MV-4-11 (cell line): Measurements from ENCODE around the gene CCDC137.
"Not testable (repeated sequence)": the region's sequence is repeated elsewhere in the genome, so short reads cannot be mapped to it uniquely, and the experiment has no call there.

Source experiments
- DNase-seq: peaks from one replicate; lab custom pipeline; 2025; lab: John Stamatoyannopoulos, UW

Gene CCDC137, protein sequence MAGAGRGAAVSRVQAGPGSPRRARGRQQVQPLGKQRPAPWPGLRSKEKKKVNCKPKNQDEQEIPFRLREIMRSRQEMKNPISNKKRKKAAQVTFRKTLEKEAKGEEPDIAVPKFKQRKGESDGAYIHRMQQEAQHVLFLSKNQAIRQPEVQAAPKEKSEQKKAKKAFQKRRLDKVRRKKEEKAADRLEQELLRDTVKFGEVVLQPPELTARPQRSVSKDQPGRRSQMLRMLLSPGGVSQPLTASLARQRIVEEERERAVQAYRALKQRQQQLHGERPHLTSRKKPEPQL

DNA sequence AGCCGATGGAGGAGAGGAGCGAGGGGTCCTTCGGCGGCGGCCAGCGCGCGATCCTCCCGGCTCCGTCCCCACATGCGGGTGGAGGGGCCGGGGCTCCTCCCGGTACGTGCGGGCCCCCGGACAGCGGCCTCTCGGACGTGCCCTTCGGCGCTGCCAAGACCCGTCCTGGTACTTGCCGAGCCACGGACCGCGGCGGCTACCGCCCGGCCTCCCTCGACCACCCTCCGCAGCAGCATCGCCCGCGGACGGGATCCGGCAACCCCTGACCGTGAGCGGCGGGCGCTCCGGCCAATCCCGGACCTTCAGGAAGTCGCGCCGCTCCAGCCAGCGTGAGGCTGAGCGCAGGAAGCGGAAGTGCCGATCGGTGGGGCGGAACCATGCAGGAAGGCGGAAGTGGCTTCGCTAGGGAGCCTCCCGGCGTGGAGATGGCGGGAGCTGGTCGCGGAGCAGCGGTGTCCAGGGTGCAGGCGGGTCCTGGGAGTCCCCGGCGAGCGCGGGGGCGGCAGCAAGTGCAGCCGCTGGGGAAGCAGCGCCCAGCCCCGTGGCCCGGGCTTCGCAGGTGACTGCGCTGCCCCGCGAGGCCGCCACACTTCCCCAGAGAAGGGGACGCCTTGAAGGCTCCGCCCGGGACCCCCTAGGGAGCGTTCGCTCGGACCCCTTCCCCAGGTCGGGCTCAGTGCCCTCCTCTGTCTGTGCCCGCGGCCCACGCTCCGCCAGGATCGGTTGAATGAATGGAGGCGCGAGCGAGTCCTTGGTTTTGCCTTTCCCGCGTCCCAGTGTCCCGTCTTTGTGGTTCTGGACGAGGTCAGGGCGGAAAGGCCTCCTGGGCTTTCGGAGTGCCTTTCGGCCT lies at the start of gene CCDC137, which contains the start of gene OXLD1:
Gene CCDC137, plus strand, starts transcription at position 396 of the 850 bp plus-strand sequence. Its CDS starts 30 bp downstream, at position 426.
Gene OXLD1, minus strand, starts transcription at position 264 of the 850 bp plus-strand sequence. Its CDS starts 28 bp downstream, at position 236.
- peak; percentile 94 for DNase-seq

- no peak for DNase-seq
Measured at GRCh38 chr17:81616877-81617276, 49.7 kb upstream of the CCDC137 start.

- DNase-seq, result not testable (repeated sequence)
Measured at GRCh38 chr17:81618307-81618706, 48.2 kb upstream of the CCDC137 start.

GRCh38 chr17:81621494-81622130 lies 44.9 kb upstream of the CCDC137 start:
- DNase-seq, result no peak

DNA sequence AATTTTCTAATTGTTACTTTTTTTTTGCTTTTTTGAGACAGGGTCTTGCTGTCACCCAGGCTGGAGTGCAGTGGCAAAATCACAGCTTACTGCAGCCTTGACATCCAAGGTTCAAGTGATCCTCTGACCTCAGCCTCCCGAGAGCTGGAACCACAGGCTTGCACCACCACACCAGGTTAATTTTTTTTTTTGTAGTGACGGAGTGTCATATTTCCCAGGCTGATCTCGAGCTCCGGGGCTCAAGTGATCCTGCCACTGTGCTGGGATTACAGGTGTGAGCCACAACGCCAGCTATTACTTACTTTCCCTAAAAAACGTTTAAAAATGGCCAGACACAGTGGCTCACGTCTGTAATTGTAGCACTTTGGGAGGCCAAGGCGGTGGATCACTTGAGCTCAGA lies 36.3 kb upstream of the CCDC137 start:
- no peak for DNase-seq

- DNase-seq, result peak; percentile 38
Measured at GRCh38 chr17:81631482-81631881, 35.1 kb upstream of the CCDC137 start.

- DNase-seq, result no peak
Measured at GRCh38 chr17:81635431-81635830, 31.1 kb upstream of the CCDC137 start.

DNA sequence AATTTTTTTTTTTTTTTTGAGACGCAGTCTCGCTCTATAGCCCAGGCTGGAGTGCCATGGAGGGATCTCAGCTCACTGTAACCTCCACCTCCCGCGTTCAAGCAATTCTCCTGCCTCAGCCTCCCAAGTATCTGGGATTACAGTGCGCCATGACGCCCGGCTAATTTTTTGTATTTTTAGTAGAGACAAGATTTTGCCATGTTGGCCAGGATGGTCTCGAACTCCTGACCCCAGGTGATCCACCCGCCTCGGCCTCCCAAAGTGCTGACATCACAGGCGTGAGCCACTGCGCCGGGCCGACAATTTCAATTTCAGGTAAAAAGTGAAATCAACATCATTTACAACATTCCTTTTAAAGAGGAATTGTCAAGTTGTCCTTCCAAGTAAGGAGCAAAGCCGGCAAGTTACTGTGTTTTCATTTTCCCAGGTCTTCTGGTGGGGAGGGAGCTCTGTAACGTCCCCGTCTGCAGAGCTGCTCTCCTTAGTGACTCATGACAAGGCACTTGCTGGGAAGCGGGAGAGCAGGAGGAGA lies 30.5 kb upstream of the CCDC137 start:
- DNase-seq, result no peak

DNA sequence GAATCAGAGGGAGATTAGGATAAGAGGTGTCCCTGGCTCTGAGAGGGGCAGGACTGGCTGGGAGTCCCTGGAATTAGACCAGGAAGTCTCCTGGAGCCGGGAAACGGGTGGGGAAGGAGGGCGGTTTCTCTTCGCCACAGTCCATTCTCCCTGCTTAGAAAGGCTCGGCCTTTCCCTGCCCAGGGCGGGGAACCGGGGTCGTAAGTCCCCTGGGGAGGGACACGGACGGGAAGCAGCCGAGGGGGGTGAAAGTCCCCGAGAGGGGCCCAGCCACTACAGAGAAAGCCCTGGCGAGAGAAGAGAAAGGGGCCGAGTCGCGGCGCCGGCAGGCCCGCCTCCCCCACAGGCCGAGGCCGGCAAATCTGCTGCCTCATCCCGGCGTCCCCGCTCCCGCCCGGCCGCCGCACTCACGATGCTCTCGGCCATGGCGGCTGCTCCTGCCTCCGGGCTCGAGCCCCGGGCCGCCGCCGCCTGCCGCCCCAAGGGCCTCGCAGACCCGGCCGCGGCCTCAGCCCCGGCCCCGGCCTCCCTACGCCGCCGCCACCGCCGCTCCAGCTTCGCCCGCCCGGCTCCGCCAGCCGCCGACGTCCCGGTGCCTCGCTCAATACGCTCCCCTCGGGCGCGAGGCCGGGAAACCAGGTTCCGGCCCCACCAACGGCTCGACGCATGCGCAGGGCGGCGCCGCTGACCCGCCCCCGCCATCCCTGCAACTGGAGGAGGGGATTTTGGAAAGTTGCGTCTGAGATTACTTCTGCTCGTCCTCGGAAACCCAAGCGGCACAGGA lies 29.8 kb upstream of the CCDC137 start, which contains the start of the genes NPLOC4 and TSPAN10:
Gene NPLOC4, minus strand, starts transcription at position 608 of the 784 bp plus-strand sequence. Its CDS starts 182 bp downstream, at position 426.
Gene TSPAN10, plus strand, starts transcription at position 692 of the 784 bp plus-strand sequence. CDS start 5,217 bp downstream, outside the sequence.
- peak; percentile 59 for DNase-seq

GRCh38 chr17:81638683-81639082 lies 27.9 kb upstream of the CCDC137 start:
- DNase-seq, result no peak

- DNase-seq, result no peak
Measured at GRCh38 chr17:81640011-81640410, 26.5 kb upstream of the CCDC137 start.

DNA sequence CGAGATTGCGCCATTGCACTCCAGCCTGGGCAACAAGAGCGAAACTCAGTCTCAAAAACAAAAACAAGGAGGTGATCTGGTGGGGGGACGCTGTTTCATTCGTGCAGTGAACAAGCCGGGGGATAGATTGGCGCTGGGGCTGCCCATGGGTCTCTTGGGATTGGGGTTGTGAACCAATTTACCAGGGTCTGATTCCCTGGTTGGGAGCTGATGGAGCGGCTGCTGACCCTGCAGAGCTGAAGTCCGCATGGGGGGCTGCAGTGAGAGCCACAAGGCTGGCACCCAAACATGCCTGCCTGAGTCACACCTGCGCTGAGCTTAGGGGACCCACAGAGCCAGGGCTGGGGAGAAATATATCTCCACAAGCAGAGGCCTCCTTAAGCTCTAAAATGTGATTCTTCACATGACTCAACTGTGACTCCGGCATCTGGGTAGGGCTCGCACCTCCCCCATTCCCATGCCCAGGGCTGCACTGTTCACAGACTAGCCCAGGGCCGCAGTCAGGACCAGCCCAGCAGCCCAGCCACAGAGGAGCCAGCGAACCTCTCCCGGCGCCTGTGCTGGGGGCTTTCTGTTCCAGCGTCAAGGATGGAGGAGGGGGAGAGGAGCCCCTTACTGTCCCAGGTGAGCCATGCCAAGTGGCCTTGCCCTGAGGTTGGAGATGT lies 24.6 kb upstream of the CCDC137 start:
- no peak for DNase-seq

- DNase-seq, result no peak
Measured at GRCh38 chr17:81644496-81644895, 22.0 kb upstream of the CCDC137 start.

DNA sequence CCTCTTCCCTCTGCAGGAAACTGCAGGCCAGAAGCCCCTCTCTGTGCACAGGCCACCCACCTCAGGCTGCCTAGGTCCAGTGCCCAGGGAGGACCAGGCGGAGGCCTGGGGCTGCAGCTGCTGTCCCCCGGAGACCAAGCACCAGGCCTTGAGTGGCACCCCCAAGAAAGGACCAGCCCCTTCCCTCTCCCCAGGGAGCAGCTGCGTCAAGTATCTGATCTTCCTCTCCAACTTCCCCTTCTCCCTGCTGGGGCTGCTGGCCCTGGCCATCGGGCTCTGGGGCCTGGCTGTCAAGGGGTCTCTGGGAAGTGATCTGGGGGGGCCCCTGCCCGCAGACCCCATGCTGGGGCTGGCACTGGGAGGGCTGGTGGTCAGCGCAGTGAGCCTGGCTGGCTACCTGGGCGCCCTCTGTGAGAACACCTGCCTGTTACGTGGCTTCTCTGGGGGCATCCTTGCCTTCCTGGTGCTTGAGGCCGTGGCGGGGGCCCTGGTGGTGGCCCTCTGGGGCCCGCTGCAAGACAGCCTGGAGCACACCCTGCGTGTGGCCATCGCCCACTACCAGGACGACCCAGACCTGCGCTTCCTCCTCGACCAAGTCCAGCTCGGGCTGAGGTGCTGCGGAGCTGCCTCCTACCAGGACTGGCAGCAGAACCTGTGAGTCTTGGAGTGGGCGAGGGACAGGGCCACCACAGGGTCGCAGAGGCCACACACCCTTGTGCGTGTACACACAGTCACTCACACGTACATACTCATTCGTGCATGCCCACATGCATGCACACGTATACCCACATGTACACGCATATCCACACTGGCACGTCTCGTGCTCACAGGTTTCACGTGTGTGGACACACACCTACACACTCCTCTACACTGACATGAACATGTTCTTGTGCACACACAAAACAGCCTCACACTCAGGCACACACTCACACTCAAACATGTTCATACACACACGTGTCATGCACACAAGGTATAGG lies 21.3 kb upstream of the CCDC137 start:
- DNase-seq, result peak; percentile 27

- DNase-seq, result no peak
Measured at GRCh38 chr17:81646869-81647600, 19.5 kb upstream of the CCDC137 start.

DNA sequence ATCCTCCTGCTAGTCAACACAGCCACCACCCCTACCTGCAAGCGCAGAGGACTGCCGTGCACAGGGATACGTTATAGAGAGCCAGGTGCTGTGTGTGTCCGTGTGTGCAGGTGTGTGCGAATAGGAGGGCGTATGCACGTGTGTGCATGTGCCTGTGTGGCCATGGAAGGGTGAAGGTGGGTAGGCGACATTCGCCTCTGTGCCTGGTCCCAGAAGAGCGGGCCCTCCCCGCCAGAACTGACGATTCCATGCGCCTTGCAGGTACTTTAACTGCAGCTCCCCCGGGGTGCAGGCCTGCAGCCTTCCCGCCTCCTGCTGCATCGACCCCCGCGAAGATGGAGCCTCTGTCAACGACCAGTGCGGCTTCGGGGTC lies 18.9 kb upstream of the CCDC137 start:
- no peak for DNase-seq

DNA sequence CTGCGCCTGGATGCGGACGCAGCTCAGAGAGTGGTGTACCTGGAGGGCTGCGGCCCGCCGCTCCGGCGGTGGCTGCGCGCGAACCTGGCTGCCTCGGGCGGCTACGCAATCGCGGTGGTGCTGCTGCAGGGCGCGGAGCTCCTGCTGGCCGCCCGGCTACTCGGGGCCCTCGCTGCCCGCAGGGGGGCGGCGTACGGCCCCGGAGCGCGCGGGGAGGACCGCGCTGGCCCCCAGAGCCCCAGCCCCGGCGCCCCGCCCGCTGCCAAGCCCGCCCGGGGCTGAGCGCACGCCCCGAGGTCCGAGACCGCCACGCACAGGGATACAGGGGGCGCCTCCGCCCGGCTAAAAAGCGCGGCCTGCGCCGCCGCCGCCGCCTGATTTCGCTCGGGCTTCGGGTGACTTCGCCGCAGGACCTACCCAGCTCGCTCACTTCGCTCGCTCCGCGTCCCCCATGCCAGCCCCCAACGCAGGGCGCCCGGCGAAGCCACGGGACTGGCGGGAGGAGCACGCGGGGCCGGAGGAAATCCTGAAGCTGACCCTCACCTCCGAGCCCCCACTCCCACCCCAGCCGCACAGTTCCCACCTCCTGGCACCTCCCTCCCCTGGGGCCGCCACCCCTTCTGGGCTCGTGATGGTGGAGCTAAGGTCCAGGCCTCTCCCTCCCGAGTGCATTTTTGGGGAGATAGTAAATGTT lies 18.4 kb upstream of the CCDC137 start:
- no peak for DNase-seq

GRCh38 chr17:81648707-81649085 lies 17.8 kb upstream of the CCDC137 start:
- no peak for DNase-seq
